ENCODE results near the gene SRP14.

- TF ChIP-seq CTCF (IDR thresholded peaks at IDR 0.05) (no peak), POLR2AphosphoS5 (IDR thresholded peaks at IDR 0.05) (peak; percentile 62 to 81 (median 75)), POLR2A (IDR thresholded peaks at IDR 0.05) (no peak)
Observed at GRCh38 chr15:40069178-40070165, 30.5 kb upstream of the SRP14 start.
